SJSA1 (cell line): Measurements from ENCODE around the gene ASH1L. TPM values are rescaled to one million over a fixed set of nuclear protein-coding genes. Genes with fewer than 3 reads are reported as not detected.
"Not testable (repeated sequence)": the region's sequence is repeated elsewhere in the genome, so short reads cannot be mapped to it uniquely, and the experiment has no call there.

Experiments
- DNase-seq, 2 experiments: peaks; one replicate each; pipeline ENCODE4 v3.0.0-alpha.2; 2015 to 2020; ENCODE audit warnings: low spot score in 2 of 2, low read depth in 1 of 2
- H3K27ac ChIP-seq: fragments of 250-450 bp; sonication (Bioruptor Pico); 2 replicates; pipeline ENCODE4 v1.5.1; 2020; ENCODE audit warnings: mild to moderate bottlenecking, moderate library complexity
- H3K27me3 ChIP-seq: fragments of 250-450 bp; sonication (Bioruptor Pico); replicated peaks from 2 replicates; pipeline ENCODE4 v1.5.1; 2020; ENCODE audit warnings: mild to moderate bottlenecking, moderate library complexity
- H3K36me3 ChIP-seq: fragments of 250-450 bp; sonication (Bioruptor Pico); 2 replicates; pipeline ENCODE4 v1.5.1; 2020; ENCODE audit warnings: mild to moderate bottlenecking
- H3K4me1 ChIP-seq: fragments of 250-450 bp; sonication (Bioruptor Pico); replicated peaks from 2 replicates; pipeline ENCODE4 v1.6.1; 2021; ENCODE audit warnings: mild to moderate bottlenecking
- H3K4me3 ChIP-seq: fragments of 250-450 bp; sonication (Bioruptor Pico); 2 replicates; pipeline ENCODE4 v1.5.1; 2020; ENCODE audit warnings: mild to moderate bottlenecking
- H3K9me3 ChIP-seq: fragments of 250-450 bp; sonication (Bioruptor Pico); replicated peaks from 2 replicates; pipeline ENCODE4 v1.5.1; 2020; ENCODE audit warnings: mild to moderate bottlenecking
- total RNA-seq: library from RNA; depleted of rRNA; stranded (reverse); fragments of >200 nt; shearing (Covaris generic); gene quantifications from 2 replicates; pipeline ENCODE4 v1.2.3, GENCODE V29; 2014

The ASH1L gene
- total RNA-seq, 1 experiment from 2014 or later = 23.0 TPM

DNA sequence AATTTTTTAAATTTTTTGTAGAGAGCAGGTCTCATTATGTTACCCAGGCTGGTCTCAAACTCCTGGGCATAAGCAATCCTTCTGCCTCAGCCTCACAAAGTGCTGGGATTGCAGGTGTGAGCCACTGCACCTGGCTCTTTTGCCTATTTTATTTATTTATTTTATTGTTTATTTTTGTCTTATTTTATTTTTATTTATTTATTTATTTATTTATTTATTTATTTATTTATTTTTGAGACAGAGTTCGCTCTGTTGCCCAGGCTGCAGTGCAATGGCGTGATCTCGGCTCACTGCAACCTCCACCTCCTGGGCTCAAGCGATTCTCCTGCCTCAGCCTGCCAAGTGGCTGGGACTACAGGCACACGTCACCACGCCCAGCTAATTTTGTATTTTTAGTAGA lies 13.0 kb upstream of the ASH1L start:
- H3K4me1 ChIP-seq, H3K27ac ChIP-seq, H3K9me3 ChIP-seq, H3K4me3 ChIP-seq, H3K27me3 ChIP-seq, DNase-seq, H3K36me3 ChIP-seq: not testable (repeated sequence)

DNA sequence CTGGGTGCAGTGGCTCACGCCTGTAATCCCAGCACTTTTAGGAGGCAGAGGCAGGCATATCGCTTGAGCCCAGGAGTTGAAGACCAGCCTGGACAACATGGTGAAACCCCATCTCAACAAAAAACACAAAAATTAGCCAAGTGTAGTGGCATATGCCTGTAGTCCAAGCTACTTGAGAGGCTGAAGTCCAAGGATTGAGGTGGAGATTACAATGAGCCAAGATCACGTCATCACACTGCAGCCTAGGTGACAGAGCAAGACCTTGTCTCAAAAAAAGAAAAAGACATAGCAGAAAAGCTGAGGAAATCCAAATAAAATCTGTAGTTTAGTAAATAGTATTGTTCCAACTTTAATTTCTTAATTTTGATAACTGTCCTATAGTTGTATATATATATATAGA lies 11.5 kb upstream of the ASH1L start:
- Histone ChIP-seq H3K4me1 (no peaks in the 10 kb centered on the region), H3K9me3 (no peaks in the 10 kb centered on the region), H3K27ac (no peak overlapping the region), H3K36me3 (peaks cover 8% of the 10 kb centered on the region), H3K27me3 (no peaks in the 10 kb centered on the region), H3K4me3 (no peak overlapping the region)
- no peak for DNase-seq

DNA sequence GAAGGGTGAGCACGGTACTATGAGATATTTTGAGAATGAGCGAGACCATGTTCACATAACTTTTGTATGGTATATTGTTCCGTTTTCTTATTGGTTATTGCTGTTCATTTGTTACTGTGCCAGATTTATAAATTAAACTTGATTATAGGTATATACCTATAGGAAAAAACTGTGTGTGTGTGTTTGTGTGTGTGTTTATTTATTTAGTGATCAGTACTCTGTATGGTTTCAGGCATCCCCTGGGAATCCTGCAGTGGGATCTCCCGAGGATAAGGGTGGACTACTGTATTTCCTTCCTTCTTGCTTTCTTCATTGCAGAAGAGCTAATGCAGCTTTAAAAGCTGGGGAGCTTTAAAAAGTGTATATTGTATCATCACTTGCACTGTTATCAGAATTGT lies 8.0 kb upstream of the ASH1L start:
- H3K27ac ChIP-seq = no peak overlapping the region
- no peaks in the 10 kb centered on the region for H3K9me3 ChIP-seq
- H3K4me3 ChIP-seq = no peak overlapping the region

DNA sequence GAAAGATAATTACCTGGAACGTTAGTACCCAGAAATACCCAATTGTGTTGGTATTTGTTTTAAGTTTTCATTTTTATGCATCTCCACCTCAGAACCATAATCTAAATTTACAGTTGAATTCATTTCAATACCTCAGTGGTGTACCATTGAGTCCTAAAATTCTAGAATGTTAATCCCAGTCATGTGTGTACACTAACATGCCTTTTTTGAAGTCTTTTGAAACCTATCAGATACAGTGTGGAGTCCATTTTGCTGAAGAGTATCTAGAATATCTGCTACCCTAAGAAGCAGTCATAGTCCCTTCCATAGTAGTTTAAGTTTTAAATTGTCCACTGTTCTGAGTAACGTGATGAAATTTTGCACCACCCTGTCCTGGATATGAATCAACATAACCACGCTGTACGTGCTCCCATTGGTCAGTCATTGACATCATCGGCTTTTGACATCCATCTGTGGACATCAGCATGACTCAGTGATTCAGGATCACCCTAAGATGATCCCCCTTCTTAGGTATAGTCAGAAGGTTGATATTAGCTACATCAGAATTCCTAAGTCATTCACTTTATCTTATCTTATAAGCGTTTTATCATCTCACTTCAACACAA lies 7.5 kb upstream of the ASH1L start:
- H3K27me3 ChIP-seq = no peaks in the 10 kb centered on the region
- H3K9me3 ChIP-seq = no peaks in the 10 kb centered on the region
- no peaks in the 10 kb centered on the region for H3K4me1 ChIP-seq
- peaks cover 19% of the 10 kb centered on the region for H3K36me3 ChIP-seq
- no peak overlapping the region for H3K4me3 ChIP-seq
- H3K27ac ChIP-seq = no peak overlapping the region
- DNase-seq = no peak

More for the DNA sequence above, 8.0 kb upstream of the ASH1L start:
- H3K36me3 ChIP-seq = peaks cover 16% of the 10 kb centered on the region
- H3K27me3 ChIP-seq = no peaks in the 10 kb centered on the region
- DNase-seq = no peak
- no peaks in the 10 kb centered on the region for H3K4me1 ChIP-seq

DNA sequence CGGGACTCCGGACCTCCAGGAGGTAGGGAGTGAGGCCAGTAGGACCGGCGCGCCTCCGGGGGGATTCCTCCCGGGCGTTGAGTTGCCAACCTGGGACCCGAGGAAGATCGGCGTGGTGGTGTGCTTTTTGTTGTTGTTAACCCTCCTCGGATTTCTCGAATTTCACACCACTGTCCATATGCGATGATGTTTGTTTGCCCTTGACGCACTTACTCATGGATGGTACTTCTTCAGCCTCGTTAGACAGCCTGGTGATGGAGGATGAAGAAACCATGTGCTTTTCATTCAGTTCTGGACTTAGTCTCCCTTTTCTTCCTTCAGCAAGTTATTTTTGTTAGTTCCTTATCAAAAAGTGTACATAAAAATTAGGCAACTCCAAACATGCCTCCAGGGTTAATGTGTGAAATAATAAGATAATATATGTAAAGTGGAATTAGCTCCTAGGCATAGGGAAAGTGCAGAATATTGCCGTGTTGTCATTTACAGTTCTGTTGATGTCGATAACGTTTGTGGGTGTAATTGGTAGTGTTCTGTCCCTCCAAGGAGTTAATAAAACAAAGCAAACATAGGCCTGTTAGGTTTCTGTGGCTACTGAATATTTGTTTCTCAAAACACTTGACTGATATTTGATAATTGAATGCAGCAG lies 897 bp upstream of the ASH1L start:
- Histone ChIP-seq H3K27ac (peak overlapping the region; percentile 100), H3K36me3 (peaks cover 23% of the 10 kb centered on the region), H3K4me3 (peak overlapping the region; percentile 100)
- not testable (repeated sequence) for H3K9me3 ChIP-seq, H3K4me1 ChIP-seq, H3K27me3 ChIP-seq
- peak in 1 of 2 experiments; percentile 41 for DNase-seq

DNA sequence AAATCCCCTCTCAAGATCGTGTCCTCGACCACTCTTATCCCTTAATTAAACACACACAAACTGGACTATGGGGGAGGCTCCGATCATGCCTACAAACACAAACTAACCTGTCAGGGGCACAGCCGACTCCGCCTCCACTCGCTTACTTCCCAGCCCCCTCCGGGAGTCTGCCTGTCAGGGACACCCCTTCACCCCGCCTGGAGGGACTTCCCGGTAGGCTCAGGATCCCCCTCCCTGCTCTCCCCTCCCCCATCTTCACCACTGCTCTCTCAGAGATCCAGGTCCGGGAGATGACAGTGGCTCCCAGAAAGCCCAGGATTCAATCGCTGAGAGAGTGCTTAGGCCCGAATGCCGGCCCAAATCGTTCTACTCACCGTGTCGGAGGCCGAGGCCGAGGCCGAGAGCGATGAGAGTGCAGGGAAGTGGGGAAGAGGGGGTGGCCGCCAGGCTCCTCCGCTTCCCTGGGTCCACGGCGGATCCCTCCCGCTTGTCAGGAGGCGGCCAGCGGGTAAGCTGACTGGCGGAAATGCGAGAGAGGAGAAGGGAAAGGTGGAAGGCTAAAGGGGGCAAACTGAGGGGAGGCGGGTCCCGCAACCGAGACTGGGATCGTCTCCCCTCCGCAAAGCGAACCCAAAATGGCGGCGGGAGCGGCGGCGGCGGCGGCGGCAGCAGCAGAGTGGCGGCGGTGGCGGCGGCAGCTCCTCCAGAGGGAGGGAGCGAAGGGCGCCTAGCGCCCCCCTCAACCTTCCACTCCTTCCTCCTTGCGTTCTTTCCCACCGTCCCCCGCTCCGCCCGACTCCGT lies 623 bp downstream of the ASH1L start:
- Histone ChIP-seq H3K36me3 (peaks cover 23% of the 10 kb centered on the region), H3K4me3 (peak overlapping the region; percentile 100), H3K27ac (peak overlapping the region; percentile 100)
- H3K4me1 ChIP-seq, H3K9me3 ChIP-seq, H3K27me3 ChIP-seq: not testable (repeated sequence)
- peak; percentile 62 to 77 for DNase-seq

DNA sequence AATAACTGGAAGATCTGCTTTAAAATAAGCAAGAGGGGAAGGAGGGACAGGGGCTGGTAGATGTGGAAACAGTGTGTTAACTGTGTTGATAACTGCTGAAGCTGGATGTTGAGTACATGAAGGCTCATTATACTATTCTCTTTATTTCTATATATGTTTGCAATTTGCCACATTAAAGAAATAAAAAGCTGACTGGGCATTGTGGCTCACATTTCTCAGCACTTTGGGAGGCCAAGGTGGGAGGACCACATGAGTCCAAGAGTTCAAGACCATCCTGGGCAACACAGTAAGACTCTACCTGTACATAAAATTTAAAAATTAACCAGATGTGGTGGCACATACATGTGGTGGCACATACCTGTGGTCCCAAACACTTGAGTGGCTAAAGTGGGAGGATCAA lies 6.7 kb downstream of the ASH1L start:
- no peaks in the 10 kb centered on the region for H3K9me3 ChIP-seq
- H3K27me3 ChIP-seq = no peaks in the 10 kb centered on the region
- peaks cover 16% of the 10 kb centered on the region for H3K36me3 ChIP-seq
- no peak for DNase-seq
- H3K4me3 ChIP-seq = no peak overlapping the region
- H3K27ac ChIP-seq = no peak overlapping the region
- 0 out of 2 replicates have a peak, but pooled peaks cover 3% of the 10 kb centered on the region for H3K4me1 ChIP-seq

DNA sequence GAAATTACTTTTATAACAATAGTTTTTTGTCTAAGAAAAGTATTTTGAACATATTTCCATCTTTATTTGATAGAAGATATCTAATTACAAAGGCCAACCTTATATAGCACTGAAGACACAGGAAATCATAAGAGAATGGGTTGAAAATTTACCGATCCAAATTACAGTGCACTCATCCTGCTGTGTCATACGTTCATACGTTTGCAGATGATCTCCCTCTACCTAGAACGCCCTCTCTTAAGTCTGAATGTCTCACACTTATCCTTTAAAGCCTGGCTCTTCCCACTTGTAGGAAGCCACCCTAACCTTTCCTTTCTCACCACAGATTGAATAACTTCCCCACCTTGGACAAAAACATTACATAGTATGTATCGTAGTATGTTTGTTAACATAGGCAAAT lies 9.3 kb downstream of the ASH1L start:
- H3K27ac ChIP-seq = no peak overlapping the region
- no peaks in the 10 kb centered on the region for H3K9me3 ChIP-seq
- no peaks in the 10 kb centered on the region for H3K4me1 ChIP-seq
- DNase-seq = no peak
- peaks cover 21% of the 10 kb centered on the region for H3K36me3 ChIP-seq
- H3K4me3 ChIP-seq = no peak overlapping the region
- H3K27me3 ChIP-seq = no peaks in the 10 kb centered on the region

DNA sequence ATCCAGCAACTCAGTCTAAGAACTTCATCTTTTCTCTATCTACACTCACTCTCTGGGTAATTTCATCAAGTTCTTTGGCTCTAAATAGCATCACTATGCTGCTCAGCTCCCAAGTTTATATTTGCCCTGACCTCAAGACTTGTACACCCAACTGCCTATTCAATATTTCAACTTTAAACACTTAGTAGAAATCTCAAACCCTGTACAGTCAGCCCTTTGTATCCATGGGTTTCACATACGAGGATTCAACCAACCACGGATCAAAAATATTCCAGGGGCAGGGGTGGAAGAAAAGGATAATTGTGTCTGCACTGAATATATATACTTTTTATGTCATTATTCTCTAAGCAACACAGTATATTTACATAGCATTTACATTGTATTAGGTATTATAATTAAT lies 13.9 kb downstream of the ASH1L start:
- H3K4me1 ChIP-seq = no peaks in the 10 kb centered on the region
- no peak overlapping the region for H3K27ac ChIP-seq
- DNase-seq = no peak
- no peak overlapping the region for H3K4me3 ChIP-seq
- H3K36me3 ChIP-seq = peaks cover 12% of the 10 kb centered on the region
- H3K27me3 ChIP-seq = no peaks in the 10 kb centered on the region
- no peaks in the 10 kb centered on the region for H3K9me3 ChIP-seq

DNA sequence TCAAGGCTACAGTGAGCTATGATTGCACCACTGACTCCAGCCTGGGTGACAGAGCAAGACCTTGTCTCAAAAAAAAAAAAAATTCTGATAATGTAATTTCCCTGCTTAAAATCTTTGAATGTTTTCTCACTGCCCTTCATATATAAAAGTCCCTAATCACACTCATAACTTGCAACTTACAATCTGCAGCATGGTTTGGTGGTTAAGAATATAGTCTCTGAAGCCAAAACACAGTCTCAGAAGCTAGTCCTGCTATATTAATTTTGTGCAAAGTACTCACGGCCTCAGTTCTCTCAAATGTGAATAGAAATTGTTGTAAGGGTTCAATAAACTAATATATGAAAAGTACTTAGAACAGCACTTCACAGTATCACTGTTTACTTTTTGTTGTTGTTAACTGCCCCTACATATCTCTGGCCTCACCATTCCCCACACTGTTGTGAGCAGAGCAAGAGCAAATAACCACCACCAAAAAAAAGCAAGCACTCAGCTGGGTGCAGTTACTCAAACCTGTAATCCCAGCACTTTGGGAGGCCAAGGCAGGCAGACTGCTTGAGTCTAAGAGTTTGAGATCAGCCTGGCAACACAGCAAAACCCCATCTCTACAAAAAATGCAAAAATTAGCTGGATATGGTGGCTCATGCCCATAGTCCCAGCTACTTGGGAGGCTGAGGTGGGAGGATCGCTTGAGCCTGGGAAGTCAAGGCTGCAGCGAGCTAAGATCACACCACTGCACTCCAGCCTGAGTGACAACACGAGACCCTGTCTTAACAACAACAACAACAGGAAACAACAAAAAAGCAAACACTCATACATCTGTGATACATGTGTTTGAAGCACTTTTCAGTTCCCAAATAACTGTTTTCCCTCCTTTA lies 22.4 kb downstream of the ASH1L start:
- no peaks in the 10 kb centered on the region for H3K4me1 ChIP-seq
- no peak overlapping the region for H3K27ac ChIP-seq
- no peaks in the 10 kb centered on the region for H3K9me3 ChIP-seq
- no peaks in the 10 kb centered on the region for H3K27me3 ChIP-seq
- H3K4me3 ChIP-seq = no peak overlapping the region
- DNase-seq = no peak
- H3K36me3 ChIP-seq = no peaks in the 10 kb centered on the region

DNA sequence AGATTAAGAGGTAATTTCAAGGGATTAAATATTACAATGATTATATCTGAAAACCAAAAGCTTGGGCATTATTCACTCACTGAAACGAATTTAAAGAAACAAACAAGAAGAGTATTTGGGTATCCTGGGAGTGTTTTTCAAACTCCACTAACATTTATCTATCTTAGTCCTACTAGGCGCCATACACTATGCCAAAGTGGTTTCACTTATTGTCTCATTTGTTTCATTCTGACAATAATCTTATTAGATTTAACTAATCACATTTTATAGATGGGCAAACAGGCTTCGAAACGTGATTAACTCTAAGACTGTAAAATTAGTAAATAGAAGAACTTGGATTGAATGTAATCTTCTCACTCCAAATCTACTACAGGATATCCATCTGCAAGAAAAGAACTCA lies 25.4 kb downstream of the ASH1L start:
- H3K4me3 ChIP-seq = no peak overlapping the region
- no peak for DNase-seq
- H3K9me3 ChIP-seq = no peaks in the 10 kb centered on the region
- no peaks in the 10 kb centered on the region for H3K27me3 ChIP-seq
- H3K4me1 ChIP-seq = no peaks in the 10 kb centered on the region
- H3K27ac ChIP-seq = no peak overlapping the region
- peaks cover 4% of the 10 kb centered on the region; the same call in 1 of the 2 replicates for H3K36me3 ChIP-seq

DNA sequence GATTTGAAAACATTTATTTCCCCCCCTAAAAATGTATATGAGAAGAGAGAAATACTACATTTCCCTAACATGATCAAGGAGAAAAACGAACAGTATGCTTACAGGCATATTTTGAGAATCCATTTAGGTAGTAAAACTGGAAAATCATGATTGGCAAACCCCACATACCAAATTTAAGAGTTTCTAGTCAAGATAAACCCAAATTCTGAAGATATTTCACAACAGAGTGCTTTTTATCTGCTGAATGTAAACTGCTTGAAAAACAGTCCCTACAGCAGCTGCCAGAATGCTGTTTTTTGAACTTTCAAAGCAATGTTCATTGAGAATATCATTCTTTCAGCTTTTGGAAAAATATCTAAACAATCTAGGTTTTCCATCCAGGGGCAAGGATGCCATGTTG lies 31.0 kb downstream of the ASH1L start:
- Histone ChIP-seq H3K9me3 (no peaks in the 10 kb centered on the region), H3K27ac (no peak overlapping the region)
- no peak for DNase-seq

DNA sequence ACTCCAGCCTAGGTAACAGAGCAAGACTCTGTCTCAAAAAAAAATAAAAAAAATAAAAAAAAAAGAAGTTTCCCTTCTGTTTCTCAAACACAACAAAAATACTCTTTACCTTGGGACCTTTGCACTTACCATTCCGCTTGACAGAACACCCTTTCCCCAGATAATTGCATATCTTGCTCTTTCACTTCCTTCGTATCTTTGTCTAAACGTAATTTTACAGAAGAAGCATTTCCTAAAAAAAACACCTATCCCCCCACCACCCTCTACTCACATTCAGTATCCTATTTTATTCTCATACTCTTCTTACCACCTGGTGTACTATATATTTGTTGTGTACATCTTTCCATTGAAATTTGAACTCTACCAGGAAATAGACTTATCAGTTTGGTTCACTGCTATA lies 32.7 kb downstream of the ASH1L start:
- no peak overlapping the region for H3K27ac ChIP-seq
- no peak overlapping the region for H3K4me3 ChIP-seq
- H3K4me1 ChIP-seq = no peaks in the 10 kb centered on the region
- DNase-seq = no peak
- H3K9me3 ChIP-seq = no peaks in the 10 kb centered on the region
- peaks cover 7% of the 10 kb centered on the region; the same call in 1 of the 2 replicates for H3K36me3 ChIP-seq
- no peaks in the 10 kb centered on the region for H3K27me3 ChIP-seq

More for the DNA sequence above, 31.0 kb downstream of the ASH1L start:
- no peaks in the 10 kb centered on the region for H3K27me3 ChIP-seq
- no peak overlapping the region for H3K4me3 ChIP-seq
- no peaks in the 10 kb centered on the region for H3K4me1 ChIP-seq
- H3K36me3 ChIP-seq = peaks cover 7% of the 10 kb centered on the region; the same call in 1 of the 2 replicates
